Glutamatergic neuron (in vitro differentiated cells): ENCODE measurements around the gene PTF1A. TPM values are rescaled to one million over a fixed set of nuclear protein-coding genes. Genes with fewer than 3 reads are reported as not detected.
"Not testable (repeated sequence)": the region's sequence is repeated elsewhere in the genome, so short reads cannot be mapped to it uniquely, and the experiment has no call there.

Experiments
- DNase-seq: peaks from one replicate; pipeline ENCODE4 v3.0.0; 2022
- H3K27ac Mint-ChIP-seq: one replicate; pipeline ENCODE4 v1.8.0; 2020; ENCODE audit warnings: mild to moderate bottlenecking, mixed read lengths, inconsistent platforms; ENCODE audit not compliant: unreplicated experiment
- H3K27me3 Mint-ChIP-seq: one replicate; pipeline ENCODE4 v1.8.0; 2020; ENCODE audit warnings: mild to moderate bottlenecking, moderate library complexity, mixed read lengths, inconsistent platforms; ENCODE audit not compliant: unreplicated experiment
- H3K36me3 Mint-ChIP-seq: one replicate; pipeline ENCODE4 v1.8.0; 2020; ENCODE audit warnings: mild to moderate bottlenecking, mixed read lengths, inconsistent platforms; ENCODE audit not compliant: unreplicated experiment
- H3K4me1 Mint-ChIP-seq: one replicate; pipeline ENCODE4 v1.8.0; 2020; ENCODE audit warnings: mild to moderate bottlenecking, low read depth, mixed read lengths, inconsistent platforms; ENCODE audit not compliant: unreplicated experiment
- H3K4me3 Mint-ChIP-seq: one replicate; pipeline ENCODE4 v1.8.0; 2020; ENCODE audit warnings: mild to moderate bottlenecking, mixed read lengths, inconsistent platforms; ENCODE audit not compliant: unreplicated experiment
- H3K9me3 Mint-ChIP-seq: one replicate; pipeline ENCODE4 v1.8.0; 2020; ENCODE audit warnings: mild to moderate bottlenecking, moderate library complexity, mixed read lengths, inconsistent platforms; ENCODE audit not compliant: unreplicated experiment
- CTCF ChIP-seq: fragments of 200-600 bp; sonication (generic); IDR thresholded peaks from one replicate; pipeline ENCODE4 v1.5.0; 2021; ENCODE audit not compliant: partially characterized antibody, unreplicated experiment
- total RNA-seq: library from RNA; stranded (reverse); fragmentation: NEBNext Ultra II Directional; extraction: Animal tissue kit (Norgen Biotek cat#: 25700); gene quantifications from one replicate; pipeline ENCODE4 v1.2.1, GENCODE V29; 2021; ENCODE audit not compliant: unreplicated experiment

PTF1A gene
- total RNA-seq, 1 donor from 2014 or later, result not detected

- Mint-ChIP-seq H3K36me3 (no peaks in the 10 kb centered on the region), H3K9me3 (peaks cover 1% of the 10 kb centered on the region), H3K4me3 (no peak overlapping the region), H3K27ac (no peak overlapping the region), H3K4me1 (no peaks in the 10 kb centered on the region), H3K27me3 (no peaks in the 10 kb centered on the region)
- DNase-seq, result no peak
- TF ChIP-seq CTCF, result no peak
Measured at GRCh38 chr10:23238015-23238414, 45.9 kb downstream of the PTF1A start.

- H3K27ac Mint-ChIP-seq, H3K4me1 Mint-ChIP-seq, H3K4me3 Mint-ChIP-seq, H3K9me3 Mint-ChIP-seq, H3K27me3 Mint-ChIP-seq, DNase-seq, H3K36me3 Mint-ChIP-seq: not testable (repeated sequence)
Measured at GRCh38 chr10:23241779-23242178, 49.7 kb downstream of the PTF1A start.

Other genes starting within 250 kb of the PTF1A start
- 31.3 TPM for gene MSRB2, start 96.7 kb upstream of the PTF1A start, total RNA-seq
- not detected for gene C10orf67, start 152.5 kb downstream of the PTF1A start, total RNA-seq
- 1.8 TPM for gene OTUD1, start 246.8 kb downstream of the PTF1A start, total RNA-seq